ENCODE results near the gene SHCBP1.

The SHCBP1 gene

GRCh38 chr16:46614006-46614405, 7.2 kb downstream of the SHCBP1 start:
- no peak for DNase-seq

- no peak for DNase-seq
Measured at GRCh38 chr16:46613352-46613751, 7.8 kb downstream of the SHCBP1 start.

GRCh38 chr16:46612121-46612520, 9.1 kb downstream of the SHCBP1 start:
- DNase-seq: no peak

- no peak for DNase-seq
Measured at GRCh38 chr16:46607529-46607928, 13.7 kb downstream of the SHCBP1 start.

GRCh38 chr16:46606231-46606630, 14.9 kb downstream of the SHCBP1 start:
- no peak for DNase-seq

- no peak for DNase-seq
Measured at GRCh38 chr16:46591257-46591656, 29.9 kb downstream of the SHCBP1 start.

- DNase-seq: no peak
Measured at GRCh38 chr16:46586011-46586577, 35.1 kb downstream of the SHCBP1 start.

- no peak for DNase-seq
Measured at GRCh38 chr16:46583036-46583435, 38.1 kb downstream of the SHCBP1 start.

- no peak for DNase-seq
Measured at GRCh38 chr16:46582313-46582712, 38.9 kb downstream of the SHCBP1 start.

- DNase-seq: no peak
Measured at GRCh38 chr16:46577988-46578579, 43.1 kb downstream of the SHCBP1 start.

- no peak for DNase-seq
Measured at GRCh38 chr16:46573834-46574159, 47.4 kb downstream of the SHCBP1 start.

- DNase-seq: no peak
Measured at GRCh38 chr16:46573008-46573833, 48.0 kb downstream of the SHCBP1 start.

- DNase-seq: no peak
Measured at GRCh38 chr16:46569231-46569735, 51.9 kb downstream of the SHCBP1 start.

- no peak for DNase-seq
Measured at GRCh38 chr16:46568472-46569230, 52.5 kb downstream of the SHCBP1 start.

- DNase-seq: no peak
Measured at GRCh38 chr16:46562979-46563378, 58.2 kb downstream of the SHCBP1 start.

GRCh38 chr16:46558018-46558417, 63.2 kb downstream of the SHCBP1 start:
- no peak for DNase-seq

- DNase-seq: no peak
Measured at GRCh38 chr16:46555951-46556350, 65.2 kb downstream of the SHCBP1 start.

- peak; percentile 58 to 68 for DNase-seq
Measured at GRCh38 chr16:46554435-46554834, 66.7 kb downstream of the SHCBP1 start.

GRCh38 chr16:46549477-46549876, 71.7 kb downstream of the SHCBP1 start:
- DNase-seq: no peak

Measured in stimulated activated CD4-positive, alpha-beta T cell treated with anti-CD3 and anti-CD28 coated beads, Interleukin-2, amount 100 ng/mL, for 24 hours (primary cell).